Adrenal gland (tissue), 5 donors: Measurements from ENCODE around the gene HYOU1.

ENCODE experiments used
- POLR2A ChIP-seq, 2 donors: fragments of 450-650 bp; IDR thresholded peaks; one replicate each; pipeline ENCODE4 v1.6.1; 2017; ENCODE audit warnings: antibody characterized with exemption in 2 of 2, mild to moderate bottlenecking in 2 of 2, moderate library complexity in 1 of 2
- TF ChIP-seq, protein P1 (sequence below), 6 experiments: fragments of 450-650 bp in 4 of 6; fragments of 200-600 bp in 2 of 6; sonication (generic) in 1 of 6; IDR thresholded peaks; 1 replicate in 5 of 6; 2 replicates in 1 of 6; pipeline versions ENCODE4 v1.5.1 to v1.8.0; 2016 to 2021; ENCODE audit warnings: antibody characterized with exemption in 6 of 6, mild to moderate bottlenecking in 2 of 6, moderate library complexity in 1 of 6
- donor health status: DM: no; HTN: no; CAD: no.

GRCh38 chr11:119055901-119056300 is 1.1 kb downstream of the HYOU1 start:
- TF ChIP-seq, protein P1, sequence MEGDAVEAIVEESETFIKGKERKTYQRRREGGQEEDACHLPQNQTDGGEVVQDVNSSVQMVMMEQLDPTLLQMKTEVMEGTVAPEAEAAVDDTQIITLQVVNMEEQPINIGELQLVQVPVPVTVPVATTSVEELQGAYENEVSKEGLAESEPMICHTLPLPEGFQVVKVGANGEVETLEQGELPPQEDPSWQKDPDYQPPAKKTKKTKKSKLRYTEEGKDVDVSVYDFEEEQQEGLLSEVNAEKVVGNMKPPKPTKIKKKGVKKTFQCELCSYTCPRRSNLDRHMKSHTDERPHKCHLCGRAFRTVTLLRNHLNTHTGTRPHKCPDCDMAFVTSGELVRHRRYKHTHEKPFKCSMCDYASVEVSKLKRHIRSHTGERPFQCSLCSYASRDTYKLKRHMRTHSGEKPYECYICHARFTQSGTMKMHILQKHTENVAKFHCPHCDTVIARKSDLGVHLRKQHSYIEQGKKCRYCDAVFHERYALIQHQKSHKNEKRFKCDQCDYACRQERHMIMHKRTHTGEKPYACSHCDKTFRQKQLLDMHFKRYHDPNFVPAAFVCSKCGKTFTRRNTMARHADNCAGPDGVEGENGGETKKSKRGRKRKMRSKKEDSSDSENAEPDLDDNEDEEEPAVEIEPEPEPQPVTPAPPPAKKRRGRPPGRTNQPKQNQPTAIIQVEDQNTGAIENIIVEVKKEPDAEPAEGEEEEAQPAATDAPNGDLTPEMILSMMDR (IDR thresholded peaks at IDR 0.05): no peak
- TF ChIP-seq POLR2A (IDR thresholded peaks at IDR 0.05): no peak
